Putamen (tissue), 1 donor: ENCODE results near the gene XRCC5.
A peak's percentile ranks its signal among the peaks of the same experiment; 100 is the strongest.
"Not testable (repeated sequence)": the region's sequence is repeated elsewhere in the genome, so short reads cannot be mapped to it uniquely, and the experiment has no call there.

Experiments
- DNase-seq: peaks from one replicate; pipeline ENCODE4 v3.0.0-alpha.2; 2016; ENCODE audit warnings: low spot score

Gene XRCC5

GRCh38 chr2:216201692-216202306 lies 92.7 kb downstream of the XRCC5 start:
- no peak for DNase-seq

GRCh38 chr2:216202626-216203250 lies 93.6 kb downstream of the XRCC5 start:
- no peak for DNase-seq

- no peak for DNase-seq
These were observed 96.3 kb downstream of the XRCC5 start for GRCh38 chr2:216205486-216205885.

- no peak for DNase-seq
These were observed 97.0 kb downstream of the XRCC5 start for GRCh38 chr2:216206041-216206703.

- no peak for DNase-seq
These were observed 97.7 kb downstream of the XRCC5 start for GRCh38 chr2:216206821-216207220.

GRCh38 chr2:216208661-216209060 lies 99.5 kb downstream of the XRCC5 start:
- not testable (repeated sequence) for DNase-seq

- DNase-seq, result peak; percentile 51
These were observed 101.8 kb downstream of the XRCC5 start for GRCh38 chr2:216210701-216211540.

GRCh38 chr2:216211614-216212145 lies 102.5 kb downstream of the XRCC5 start:
- no peak for DNase-seq

- DNase-seq, result no peak
These were observed 105.6 kb downstream of the XRCC5 start for GRCh38 chr2:216214768-216215167.

- DNase-seq, result no peak
These were observed 106.7 kb downstream of the XRCC5 start for GRCh38 chr2:216215658-216216390.

GRCh38 chr2:216216951-216217903 lies 108.1 kb downstream of the XRCC5 start:
- no peak for DNase-seq

- no peak for DNase-seq
These were observed 108.7 kb downstream of the XRCC5 start for GRCh38 chr2:216217904-216218260.

GRCh38 chr2:216219861-216220260 lies 110.7 kb downstream of the XRCC5 start:
- DNase-seq, result no peak

- DNase-seq, result no peak
These were observed 111.8 kb downstream of the XRCC5 start for GRCh38 chr2:216220976-216221375.

GRCh38 chr2:216221811-216222210 lies 112.7 kb downstream of the XRCC5 start:
- no peak for DNase-seq

- no peak for DNase-seq
These were observed 113.7 kb downstream of the XRCC5 start for GRCh38 chr2:216222650-216223352.

GRCh38 chr2:216224388-216224787 lies 115.2 kb downstream of the XRCC5 start:
- DNase-seq, result no peak

- DNase-seq, result no peak
These were observed 120.2 kb downstream of the XRCC5 start for GRCh38 chr2:216229277-216229914.

GRCh38 chr2:216231867-216232266 lies 122.7 kb downstream of the XRCC5 start:
- no peak for DNase-seq
